Panc1 (cell line): ENCODE data around the gene SALL4. TPM values are rescaled to one million over a fixed set of nuclear protein-coding genes. Genes with fewer than 3 reads are reported as not detected.

Experiments
- ATAC-seq: fragments of 200-7000 bp; cut with Tn5 transposase; 2 replicates; pipeline ENCODE4 v1.9.1; 2020; ENCODE audit warnings: mild to moderate bottlenecking, moderate library complexity
- BruUV-seq: library from RNA; stranded (reverse); fragments of 400-500 nt; replicated peaks from 2 replicates; lab custom pipeline; 2021; lab: Mats Ljungman, UMichigan
- CTCF ChIA-PET: fragments of 300-600 bp; sonication (Branson Sonifier 250); formaldehyde crosslinking; loops from one replicate; lab custom pipeline; 2022; ENCODE audit warnings: antibody characterized with exemption; lab: Charles Lee
- POLR2A ChIA-PET: fragments of 300-600 bp; sonication (Branson Sonifier 250); formaldehyde crosslinking; loops from one replicate; lab custom pipeline; 2022; ENCODE audit warnings: antibody characterized with exemption; lab: Charles Lee
- DNase-seq: peaks from one replicate; pipeline ENCODE4 v3.0.0-alpha.2; 2010; ENCODE audit warnings: low read depth, low spot score
- H3K27ac ChIP-seq: 2 replicates; pipeline ENCODE4 v1.5.1; 2011; ENCODE audit warnings: mild to moderate bottlenecking, low read length, inconsistent platforms
- H3K27me3 ChIP-seq: fragments of 200-500 bp; sonication (Bioruptor generic); 2 replicates; pipeline ENCODE4 v1.6.0; 2014; ENCODE audit warnings: low read length, inconsistent platforms; ENCODE audit not compliant: control insufficient read depth, insufficient read depth
- H3K36me3 ChIP-seq: fragments of 200-500 bp; sonication (Bioruptor generic); 2 replicates; pipeline ENCODE4 v1.5.1; 2014; ENCODE audit warnings: inconsistent platforms, mild to moderate bottlenecking, low read length, moderate library complexity; ENCODE audit not compliant: control insufficient read depth, insufficient read depth
- H3K4me1 ChIP-seq: 2 replicates; pipeline ENCODE4 v1.5.1; 2011; ENCODE audit warnings: inconsistent platforms, mild to moderate bottlenecking, low read length, moderate library complexity; ENCODE audit not compliant: control insufficient read depth, insufficient read depth
- H3K4me3 ChIP-seq, 2 experiments: 2 replicates each; pipeline ENCODE4 v1.5.1; 2011 to 2012; ENCODE audit warnings: low read depth in 2 of 2, low read length in 2 of 2, mild to moderate bottlenecking in 2 of 2, inconsistent platforms in 1 of 2, moderate library complexity in 1 of 2
- H3K9me3 ChIP-seq: fragments of 200-500 bp; sonication (Bioruptor generic); 2 replicates; pipeline ENCODE4 v1.5.1; 2014; ENCODE audit warnings: low read depth, mild to moderate bottlenecking, inconsistent platforms, low read length, moderate library complexity; ENCODE audit not compliant: control insufficient read depth, insufficient read depth
- POLR2AphosphoS5 ChIP-seq: IDR thresholded peaks from 2 replicates; pipeline ENCODE4 v1.6.1; 2012; ENCODE audit warnings: mild to moderate bottlenecking, low read depth, low read length, moderate library complexity
- REST ChIP-seq, 2 experiments: IDR thresholded peaks; 2 replicates each; pipeline ENCODE4 v1.6.1; 2011 to 2012; ENCODE audit warnings: low read depth in 2 of 2, control low read depth in 1 of 2, low read length in 1 of 2, mild to moderate bottlenecking in 1 of 2, moderate library complexity in 1 of 2; ENCODE audit not compliant: insufficient read depth in 1 of 2
- SIN3A ChIP-seq: IDR thresholded peaks from 2 replicates; pipeline ENCODE4 v1.6.1; 2012; ENCODE audit warnings: low read depth, mild to moderate bottlenecking, low read length, moderate library complexity, borderline replicate concordance; ENCODE audit not compliant: insufficient read depth
- TCF7L2 ChIP-seq: IDR thresholded peaks from 2 replicates; pipeline ENCODE4 v1.6.1; 2011; ENCODE audit warnings: mild to moderate bottlenecking, low read depth, low read length, inconsistent platforms
- in situ Hi-C: cut with HindIII; loops from 2 replicates; pipeline ENCODE4 v1.10.0; 2016; ENCODE audit warnings: low sequenced_read_pairs, low pct_unique_long_range_greater_than_20kb
- intact Hi-C: fragments of 100-400 bp; cut with micrococcal nuclease; formaldehyde crosslinking; loops from one replicate; pipeline ENCODE4 v1.10.0; 2022; ENCODE audit not compliant: unreplicated experiment
- total RNA-seq: library from RNA; stranded (reverse); gene quantifications from one replicate; pipeline ENCODE4 v1.2.1, GENCODE V29; 2021; ENCODE audit not compliant: unreplicated experiment
- TF ChIP-seq, protein P1 (sequence below): fragments of 450-650 bp; IDR thresholded peaks from 2 replicates; pipeline ENCODE4 v1.5.1; 2017; ENCODE audit warnings: mild to moderate bottlenecking

The SALL4 gene
- total RNA-seq, 1 experiment from 2014 or later: 1.6 TPM

- no peak for ATAC-seq
- Histone ChIP-seq H3K36me3 (no peaks in the 10 kb centered on the region), H3K4me1 (no peaks in the 10 kb centered on the region), H3K4me3 (no peak overlapping the region), H3K27me3 (no peaks in the 10 kb centered on the region), H3K27ac (no peak overlapping the region), H3K9me3 (no peaks in the 10 kb centered on the region)
- in situ Hi-C loops: no loop called here
- DNase-seq: no peak
- ChIA-PET POLR2A (no interaction called here), CTCF (interaction anchor here (0.7 kb wide), 1 partner anchor 155 kb away, joined by 3 read pairs; no protein-coding TSS in a partner anchor)
- TF ChIP-seq POLR2AphosphoS5 (no peak), TCF7L2 (no peak), REST (IDR thresholded peaks at IDR 0.05; ENCODE audit: insufficient read depth in 1 of 2, low read depth in 2 of 2, low read length in 1 of 2) (no peak), SIN3A (no peak)
- TF ChIP-seq, protein P1, sequence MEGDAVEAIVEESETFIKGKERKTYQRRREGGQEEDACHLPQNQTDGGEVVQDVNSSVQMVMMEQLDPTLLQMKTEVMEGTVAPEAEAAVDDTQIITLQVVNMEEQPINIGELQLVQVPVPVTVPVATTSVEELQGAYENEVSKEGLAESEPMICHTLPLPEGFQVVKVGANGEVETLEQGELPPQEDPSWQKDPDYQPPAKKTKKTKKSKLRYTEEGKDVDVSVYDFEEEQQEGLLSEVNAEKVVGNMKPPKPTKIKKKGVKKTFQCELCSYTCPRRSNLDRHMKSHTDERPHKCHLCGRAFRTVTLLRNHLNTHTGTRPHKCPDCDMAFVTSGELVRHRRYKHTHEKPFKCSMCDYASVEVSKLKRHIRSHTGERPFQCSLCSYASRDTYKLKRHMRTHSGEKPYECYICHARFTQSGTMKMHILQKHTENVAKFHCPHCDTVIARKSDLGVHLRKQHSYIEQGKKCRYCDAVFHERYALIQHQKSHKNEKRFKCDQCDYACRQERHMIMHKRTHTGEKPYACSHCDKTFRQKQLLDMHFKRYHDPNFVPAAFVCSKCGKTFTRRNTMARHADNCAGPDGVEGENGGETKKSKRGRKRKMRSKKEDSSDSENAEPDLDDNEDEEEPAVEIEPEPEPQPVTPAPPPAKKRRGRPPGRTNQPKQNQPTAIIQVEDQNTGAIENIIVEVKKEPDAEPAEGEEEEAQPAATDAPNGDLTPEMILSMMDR: no peak
- intact Hi-C loops: no loop called here
- no TSS peak for BruUV-seq
These were observed 9.3 kb upstream of the SALL4 start for GRCh38 chr20:51811514-51812128.

- Histone ChIP-seq H3K27ac (no peak overlapping the region), H3K9me3 (no peaks in the 10 kb centered on the region), H3K27me3 (no peaks in the 10 kb centered on the region), H3K4me1 (no peaks in the 10 kb centered on the region), H3K4me3 (no peak overlapping the region), H3K36me3 (no peaks in the 10 kb centered on the region)
- CTCF ChIA-PET: interaction anchor here (0.7 kb wide), 1 partner anchor 155 kb away, joined by 3 read pairs; no protein-coding TSS in a partner anchor
- intact Hi-C loops: no loop called here
- TF ChIP-seq, protein P1: no peak
- TF ChIP-seq REST (IDR thresholded peaks at IDR 0.05; ENCODE audit: insufficient read depth in 1 of 2, low read depth in 2 of 2, low read length in 1 of 2) (no peak), TCF7L2 (no peak), SIN3A (no peak), POLR2AphosphoS5 (no peak)
- BruUV-seq: no TSS peak
- POLR2A ChIA-PET: no interaction called here
- in situ Hi-C loops: no loop called here
- DNase-seq: no peak
- ATAC-seq: no peak
These were observed 8.7 kb upstream of the SALL4 start for GRCh38 chr20:51811042-51811355.
